Ureter (tissue), 1 donor: Measurements from ENCODE around the gene DRAM1. TPM values are rescaled to one million over a fixed set of nuclear protein-coding genes. Genes with fewer than 3 reads are reported as not detected.
"Not testable (repeated sequence)": the region's sequence is repeated elsewhere in the genome, so short reads cannot be mapped to it uniquely, and the experiment has no call there.

Experiments
- DNase-seq: peaks from one replicate; pipeline ENCODE4 v3.0.0-alpha.2; 2020; ENCODE audit warnings: low spot score
- total RNA-seq: library from RNA; stranded (reverse); gene quantifications from one replicate; pipeline ENCODE4 v1.2.4, GENCODE V29; 2023
- donor health status: DM: yes; HTN: yes; CAD: no.

DRAM1 gene
- total RNA-seq, 1 donor from 2014 or later, result 16.4 TPM

DNA sequence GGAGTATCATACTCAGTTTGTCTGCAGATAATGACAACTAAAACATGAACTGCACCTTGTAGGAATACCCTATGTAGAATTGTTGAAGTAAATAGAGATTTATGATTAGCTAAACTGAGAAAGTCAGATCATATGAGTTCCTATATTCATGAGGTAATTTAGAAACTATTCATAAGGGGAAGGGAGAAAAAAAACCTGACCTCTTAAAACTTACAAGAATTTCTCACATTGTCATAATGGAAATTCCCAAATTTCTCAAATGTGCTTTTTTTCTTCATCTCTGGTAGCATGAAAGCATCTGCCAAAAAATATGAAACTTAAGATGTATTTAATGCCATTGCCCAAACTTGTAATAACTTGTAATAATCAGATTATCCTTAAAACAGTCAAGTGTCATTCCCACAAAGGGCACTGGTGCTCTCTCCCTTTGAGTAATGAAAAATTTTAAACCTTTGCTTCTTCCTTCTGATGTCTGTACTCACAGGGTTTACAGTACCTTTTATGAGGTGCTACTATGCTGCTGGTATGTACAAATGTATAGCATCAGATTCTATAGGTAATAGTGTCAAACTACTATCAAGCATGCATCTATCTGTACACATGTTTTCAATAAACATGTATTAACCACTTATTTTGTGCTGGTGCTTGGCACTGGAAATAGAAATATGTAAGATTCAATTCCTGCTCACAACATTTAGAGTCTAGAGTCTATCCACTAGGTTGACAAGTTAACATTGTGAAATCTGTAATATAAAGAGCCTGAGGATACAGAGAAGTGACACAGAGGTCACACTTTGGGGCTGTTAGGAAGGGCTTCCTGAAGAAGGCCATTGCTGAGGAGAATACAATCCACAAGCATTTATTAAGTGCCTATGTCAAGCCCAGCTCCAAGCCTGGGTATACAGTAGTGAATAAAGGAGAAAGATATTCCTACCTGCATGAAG lies 17.4 kb upstream of the DRAM1 start:
- DNase-seq, result no peak

- not testable (repeated sequence) for DNase-seq
Measured at GRCh38 chr12:101861688-101862087, 15.7 kb upstream of the DRAM1 start.

- DNase-seq, result no peak
Measured at GRCh38 chr12:101862245-101862644, 15.1 kb upstream of the DRAM1 start.

- no peak for DNase-seq
Measured at GRCh38 chr12:101863981-101864380, 13.4 kb upstream of the DRAM1 start.

- DNase-seq, result no peak
Measured at GRCh38 chr12:101866615-101867373, 10.6 kb upstream of the DRAM1 start.

DNA sequence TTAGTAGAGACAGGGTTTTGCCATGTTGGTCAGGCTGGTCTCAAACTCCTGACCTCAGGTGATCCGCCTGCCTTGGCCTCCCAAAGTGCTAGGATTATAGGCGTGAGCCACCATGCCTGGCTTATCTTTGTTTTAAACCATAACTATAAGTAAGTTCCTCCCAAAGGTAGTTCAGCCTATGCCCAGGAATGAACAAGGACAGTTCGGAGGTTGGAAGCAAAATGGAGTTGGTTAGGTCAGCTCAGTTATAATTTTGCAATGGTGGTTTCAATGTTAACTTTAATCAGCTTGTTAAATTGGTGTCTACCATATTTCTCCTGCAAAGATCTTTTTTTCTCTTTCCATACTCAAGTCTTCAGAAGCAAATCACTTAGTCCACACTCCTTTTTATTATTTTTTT lies 9.8 kb upstream of the DRAM1 start:
- not testable (repeated sequence) for DNase-seq

DNA sequence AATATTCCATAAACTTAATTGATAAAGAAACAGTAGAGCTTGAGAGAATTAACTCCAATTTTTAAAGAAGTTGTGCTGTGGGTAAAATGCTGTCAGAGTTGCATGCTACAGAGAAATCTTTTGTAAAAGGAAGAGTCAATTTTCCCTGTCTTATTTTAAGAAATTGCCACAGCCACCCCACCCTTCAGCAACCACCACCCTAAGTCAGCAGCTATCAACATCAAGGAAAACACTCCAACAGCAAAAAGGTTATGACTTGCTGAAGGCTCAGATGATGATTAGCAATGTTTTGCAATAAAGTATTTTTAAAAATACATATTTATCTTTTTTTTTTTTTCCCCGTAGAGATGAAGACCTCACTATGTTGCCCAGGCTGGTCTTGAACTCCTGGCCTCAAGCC lies 6.5 kb upstream of the DRAM1 start:
- DNase-seq, result no peak

GRCh38 chr12:101875162-101875561 lies 2.2 kb upstream of the DRAM1 start:
- no peak for DNase-seq

DNA sequence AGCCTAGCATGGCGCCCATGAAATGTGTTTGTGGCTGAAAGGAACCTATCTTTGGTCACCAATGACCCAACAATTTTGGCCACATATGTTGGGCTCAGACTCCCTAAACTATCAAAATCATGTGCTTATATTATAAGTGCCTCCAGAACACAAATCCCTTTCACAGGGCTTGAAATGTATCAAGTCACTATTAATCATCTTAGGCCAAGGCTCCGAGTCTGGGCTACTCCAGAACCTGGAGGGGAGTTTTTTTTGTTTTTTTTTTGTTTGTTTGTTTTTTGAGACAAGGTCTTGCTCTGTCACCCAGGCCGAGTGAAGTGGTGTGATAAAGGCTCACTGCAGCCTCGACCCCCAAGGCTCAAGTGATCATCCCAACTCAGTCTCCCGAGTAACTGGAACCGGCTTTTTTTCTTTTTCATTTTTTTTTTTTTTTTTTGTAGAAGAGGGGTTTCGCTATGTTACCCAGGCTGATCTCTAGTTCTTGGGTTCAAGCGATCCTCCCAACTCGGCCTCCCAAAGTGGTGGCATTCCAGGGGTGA lies 989 bp upstream of the DRAM1 start:
- DNase-seq, result no peak

- no peak for DNase-seq
Measured at GRCh38 chr12:101877806-101878242, 444 bp downstream of the DRAM1 start.

DNA sequence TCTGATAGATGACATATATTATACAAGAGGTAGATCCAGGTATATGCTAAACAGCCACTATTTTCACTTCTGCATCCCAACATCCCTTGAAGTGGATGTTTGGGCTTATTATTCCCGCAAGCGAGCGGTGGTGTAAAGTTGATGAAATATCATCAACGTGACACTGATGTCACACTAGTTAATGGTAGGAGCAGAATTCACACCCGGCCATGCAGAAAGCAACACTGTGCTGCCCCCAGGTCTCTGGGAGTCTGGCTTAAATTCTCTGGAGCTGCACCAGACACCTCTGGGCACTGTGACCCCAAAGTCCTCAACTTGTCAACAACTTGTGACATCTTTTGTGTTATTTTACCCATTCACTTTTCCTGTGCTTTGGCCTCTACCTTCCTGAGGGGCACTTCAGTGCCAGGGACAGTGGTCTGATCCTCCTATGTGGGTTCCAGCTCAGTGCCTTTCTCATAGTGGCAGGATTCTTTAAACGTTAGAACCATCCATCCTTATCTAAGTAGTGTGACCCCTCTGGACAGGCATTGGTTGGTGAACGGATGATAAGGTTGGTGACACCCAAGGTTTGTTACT lies 952 bp downstream of the DRAM1 start:
- no peak for DNase-seq

- no peak for DNase-seq
Measured at GRCh38 chr12:101880769-101881168, 3.4 kb downstream of the DRAM1 start.

GRCh38 chr12:101881228-101881627 lies 3.8 kb downstream of the DRAM1 start:
- DNase-seq, result no peak

DNA sequence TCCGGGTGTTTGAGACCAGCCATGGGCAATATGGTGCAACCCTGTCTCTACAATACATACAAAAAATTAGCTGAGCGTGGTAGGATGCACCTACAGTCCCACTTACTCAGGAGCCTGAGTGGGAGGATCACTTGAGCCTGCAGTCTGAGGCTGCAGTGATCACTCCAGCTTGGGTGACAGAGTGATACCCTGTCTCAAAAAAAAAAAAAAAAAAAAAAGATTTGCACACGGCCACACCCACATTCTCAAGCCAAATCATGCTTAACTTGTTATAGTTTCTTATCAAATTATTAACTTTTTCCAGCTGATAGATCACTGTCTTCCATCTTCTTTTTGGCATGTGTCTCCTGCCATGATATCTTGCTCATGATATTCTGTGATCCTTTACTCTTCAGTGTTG lies 6.8 kb downstream of the DRAM1 start:
- DNase-seq, result no peak

DNA sequence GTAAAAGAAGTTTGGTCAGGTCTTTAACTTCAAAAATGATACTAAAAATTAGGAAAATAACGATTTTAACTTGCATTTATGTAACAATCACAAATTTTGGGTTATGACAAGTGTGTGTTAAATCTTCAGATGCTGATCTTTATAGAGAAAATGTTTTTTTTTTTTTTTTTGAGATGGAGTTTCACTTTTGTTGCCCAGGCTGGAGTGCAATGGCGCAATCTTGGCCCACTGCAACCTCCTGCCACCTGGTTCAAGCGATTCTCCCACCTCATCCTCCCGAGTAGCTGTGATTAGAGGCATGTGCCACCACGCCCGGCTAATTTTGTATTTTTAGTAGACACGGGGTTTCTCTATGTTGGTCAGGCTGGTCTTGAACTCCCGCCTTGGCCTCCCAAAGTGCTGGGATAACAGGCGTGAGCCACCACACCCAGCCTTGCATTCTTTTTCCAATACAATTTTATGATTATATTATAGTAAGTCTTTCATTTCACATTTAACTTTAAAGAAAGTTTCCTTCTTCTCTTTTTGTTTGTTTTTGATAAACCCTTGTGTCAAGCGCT lies 7.5 kb downstream of the DRAM1 start:
- not testable (repeated sequence) for DNase-seq

DNA sequence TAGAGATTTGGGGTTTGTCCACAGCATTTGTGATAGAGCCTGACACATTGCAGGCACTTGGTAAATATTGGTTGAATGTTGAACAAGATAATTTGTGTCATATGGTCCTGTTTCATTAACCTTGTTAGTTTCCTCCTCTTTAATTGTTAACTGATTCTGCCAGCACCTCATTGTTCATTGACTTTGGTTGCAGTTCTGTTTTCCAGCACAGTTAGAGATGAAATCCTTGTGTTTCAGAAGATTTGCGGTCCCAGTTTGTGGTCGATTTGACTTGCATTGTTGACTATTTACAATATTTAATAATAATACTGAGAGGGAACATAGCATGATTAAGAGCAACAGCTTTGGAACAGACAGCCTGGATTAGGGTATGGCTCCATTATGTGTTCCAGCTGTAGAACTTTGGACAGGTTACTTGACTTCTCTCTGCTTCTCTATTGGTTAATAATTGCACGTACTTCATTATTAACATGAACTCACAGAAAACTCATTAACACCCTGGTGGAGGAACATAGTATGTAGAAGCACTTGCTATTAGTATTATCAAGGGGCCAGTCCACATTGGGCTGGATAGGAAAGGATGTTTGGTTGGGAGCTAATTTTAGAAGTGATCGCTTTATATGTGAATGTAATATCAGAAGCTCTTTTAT lies 8.7 kb downstream of the DRAM1 start:
- DNase-seq, result no peak

- no peak for DNase-seq
Measured at GRCh38 chr12:101889211-101889752, 11.9 kb downstream of the DRAM1 start.

- no peak for DNase-seq
Measured at GRCh38 chr12:101891462-101891971, 14.1 kb downstream of the DRAM1 start.

DNA sequence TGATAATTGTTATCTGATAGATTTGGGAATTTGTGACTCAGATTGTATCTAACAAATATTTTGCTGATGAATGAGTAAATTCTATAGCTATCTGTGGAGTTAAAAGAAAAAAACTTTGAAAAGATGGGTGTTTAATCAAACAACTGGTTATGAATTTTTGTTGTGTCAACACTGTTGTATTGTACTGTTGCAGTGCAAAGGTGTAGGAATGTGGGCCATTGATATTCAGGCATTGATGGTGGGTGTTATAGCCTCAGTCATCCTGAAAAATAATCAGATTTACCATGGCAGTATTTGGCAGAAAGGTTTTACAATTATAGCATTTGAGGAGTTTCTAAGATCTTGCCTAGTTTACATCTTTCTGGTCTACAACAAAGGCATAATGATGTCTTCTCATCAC lies 15.4 kb downstream of the DRAM1 start:
- DNase-seq, result no peak

- DNase-seq, result no peak
Measured at GRCh38 chr12:101901777-101902176, 24.4 kb downstream of the DRAM1 start.

DNA sequence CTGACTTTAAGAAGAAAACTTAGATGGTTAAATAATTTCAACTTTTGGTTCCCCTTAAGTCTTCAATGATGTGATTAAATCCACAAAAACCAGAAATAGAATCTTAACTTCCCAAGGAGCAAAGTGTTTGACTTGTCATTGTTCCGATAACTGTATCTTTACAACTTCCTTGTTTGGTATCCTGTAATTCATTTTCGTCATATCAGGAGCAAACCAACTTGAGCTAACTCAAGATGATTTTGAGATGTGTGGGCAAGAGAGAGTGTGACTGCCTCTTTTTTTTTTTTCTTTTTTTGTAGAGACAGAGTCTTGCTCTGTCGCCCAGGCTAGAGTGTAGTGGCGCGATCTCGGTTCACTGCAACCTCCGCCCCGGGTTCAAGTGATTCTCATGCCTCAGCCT lies 25.3 kb downstream of the DRAM1 start:
- DNase-seq, result no peak
